HEK293 (cell line): ENCODE measurements around the gene MYT1.

ENCODE experiments used
- CTCF ChIA-PET: fragments of 350-600 bp; formaldehyde crosslinking; extraction: SDS; loops from one replicate; lab custom pipeline; 2021; ENCODE audit warnings: antibody characterized with exemption; lab: Yijun Ruan, JAX
- POLR2A ChIA-PET: fragments of 300-600 bp; formaldehyde crosslinking; extraction: SDS; loops from one replicate; lab custom pipeline; 2020; ENCODE audit warnings: antibody characterized with exemption, inconsistent platforms; lab: Yijun Ruan, JAX
- H3K27ac ChIP-seq: fragments of 200-500 bp; sonication (Bioruptor generic); 2 replicates; pipeline ENCODE4 v1.5.1; 2014; ENCODE audit warnings: low read depth, low read length, control low read depth, inconsistent platforms; ENCODE audit errors: extremely low read depth
- H3K36me3 ChIP-seq, 2 experiments: fragments of 200-500 bp in 1 of 2; sonication (Bioruptor generic) in 1 of 2; 1 replicate in 1 of 2; 2 replicates in 1 of 2; pipeline ENCODE4 v1.5.1; 2014 to 2017; ENCODE audit warnings: inconsistent platforms in 2 of 2, low read length in 2 of 2; ENCODE audit not compliant: control insufficient read depth in 2 of 2, insufficient read depth in 1 of 2
- H3K4me1 ChIP-seq: fragments of 200-500 bp; sonication (Bioruptor generic); 2 replicates; pipeline ENCODE4 v1.5.1; 2014; ENCODE audit warnings: mild to moderate bottlenecking, low read length, inconsistent platforms; ENCODE audit not compliant: control insufficient read depth, insufficient read depth
- H3K4me3 ChIP-seq: 2 replicates; pipeline ENCODE4 v1.5.1; 2011; ENCODE audit warnings: low read depth, mild to moderate bottlenecking, control low read depth, low read length, moderate library complexity
- H3K9me3 ChIP-seq: fragments of 200-500 bp; sonication (Bioruptor generic); 2 replicates; pipeline ENCODE4 v1.5.1; 2014; ENCODE audit warnings: low read depth, low read length, inconsistent platforms; ENCODE audit not compliant: control insufficient read depth, insufficient read depth
- BCL6B ChIP-seq: fragments of 450-650 bp; formaldehyde crosslinking; IDR thresholded peaks from 2 replicates; pipeline ENCODE4 v1.5.1; 2017; ENCODE audit warnings: missing biosample characterization, missing genetic modification characterization
- CTCF ChIP-seq: fragments of 450-650 bp; formaldehyde crosslinking; IDR thresholded peaks from 2 replicates; pipeline ENCODE4 v1.5.1; 2016; ENCODE audit warnings: missing biosample characterization, missing genetic modification characterization
- GLIS2 ChIP-seq: fragments of 450-650 bp; formaldehyde crosslinking; IDR thresholded peaks from 2 replicates; pipeline ENCODE4 v1.5.1; 2016; ENCODE audit warnings: missing biosample characterization, missing genetic modification characterization
- HOXA7 ChIP-seq: sonication (generic); formaldehyde crosslinking; IDR thresholded peaks from 2 replicates; pipeline ENCODE4 v1.8.1; 2022; ENCODE audit warnings: missing genetic modification reagents, borderline replicate concordance
- HOXC10 ChIP-seq: sonication (generic); formaldehyde crosslinking; IDR thresholded peaks from 2 replicates; pipeline ENCODE4 v1.8.1; 2023; ENCODE audit warnings: mild to moderate bottlenecking, missing genetic modification reagents
- KLF7 ChIP-seq: fragments of 450-650 bp; formaldehyde crosslinking; IDR thresholded peaks from 2 replicates; pipeline ENCODE4 v1.5.1; 2016; ENCODE audit warnings: missing biosample characterization, missing genetic modification characterization, borderline replicate concordance
- KLF9 ChIP-seq: fragments of 450-650 bp; formaldehyde crosslinking; IDR thresholded peaks from 2 replicates; pipeline ENCODE4 v1.5.1; 2016; ENCODE audit warnings: missing biosample characterization, missing genetic modification characterization, low read depth
- MYNN ChIP-seq: fragments of 450-650 bp; formaldehyde crosslinking; IDR thresholded peaks from 2 replicates; pipeline ENCODE4 v1.5.1; 2016; ENCODE audit warnings: missing biosample characterization, missing genetic modification characterization, borderline replicate concordance
- PRDM1 ChIP-seq: fragments of 450-650 bp; formaldehyde crosslinking; IDR thresholded peaks from 2 replicates; pipeline ENCODE4; 2016; ENCODE audit warnings: missing biosample characterization, missing genetic modification characterization
- PRDM10 ChIP-seq: fragments of 450-650 bp; formaldehyde crosslinking; IDR thresholded peaks from 2 replicates; pipeline ENCODE4 v1.5.1; 2016; ENCODE audit warnings: missing biosample characterization, missing genetic modification characterization
- ZFP3 ChIP-seq: fragments of 450-650 bp; formaldehyde crosslinking; IDR thresholded peaks from 2 replicates; pipeline ENCODE4 v1.5.1; 2016; ENCODE audit warnings: low read depth, missing biosample characterization, missing genetic modification characterization
- ZFP37 ChIP-seq: fragments of 450-650 bp; formaldehyde crosslinking; IDR thresholded peaks from 2 replicates; pipeline ENCODE4 v1.5.1; 2016; ENCODE audit warnings: missing biosample characterization, missing genetic modification characterization
- ZNF133 ChIP-seq: fragments of 450-650 bp; formaldehyde crosslinking; IDR thresholded peaks from 2 replicates; pipeline ENCODE4 v1.5.1; 2016; ENCODE audit warnings: missing biosample characterization, missing genetic modification characterization
- ZNF155 ChIP-seq: fragments of 450-650 bp; formaldehyde crosslinking; IDR thresholded peaks from 2 replicates; pipeline ENCODE4 v1.5.1; 2016; ENCODE audit warnings: missing biosample characterization, missing genetic modification characterization
- ZNF18 ChIP-seq: fragments of 450-650 bp; formaldehyde crosslinking; IDR thresholded peaks from 2 replicates; pipeline ENCODE4 v1.5.1; 2016; ENCODE audit warnings: missing biosample characterization, missing genetic modification characterization
- ZNF2 ChIP-seq: fragments of 450-650 bp; formaldehyde crosslinking; IDR thresholded peaks from 2 replicates; pipeline ENCODE4 v1.5.1; 2016; ENCODE audit warnings: missing biosample characterization, missing genetic modification characterization
- ZNF239 ChIP-seq: fragments of 450-650 bp; formaldehyde crosslinking; IDR thresholded peaks from 2 replicates; pipeline ENCODE4 v1.5.1; 2016; ENCODE audit warnings: missing biosample characterization, missing genetic modification characterization
- ZNF37A ChIP-seq: fragments of 450-650 bp; IDR thresholded peaks from 2 replicates; pipeline ENCODE4 v1.5.1; 2018; ENCODE audit warnings: missing biosample characterization, missing genetic modification characterization
- ZNF548 ChIP-seq: fragments of 450-650 bp; formaldehyde crosslinking; IDR thresholded peaks from 2 replicates; pipeline ENCODE4 v1.5.1; 2016; ENCODE audit warnings: missing biosample characterization, missing genetic modification characterization
- ZNF580 ChIP-seq: fragments of 450-650 bp; formaldehyde crosslinking; IDR thresholded peaks from 2 replicates; pipeline ENCODE4 v1.5.1; 2016; ENCODE audit warnings: missing biosample characterization, missing genetic modification characterization
- ZNF658 ChIP-seq: fragments of 450-650 bp; formaldehyde crosslinking; IDR thresholded peaks from 2 replicates; pipeline ENCODE4; 2016; ENCODE audit warnings: missing biosample characterization, missing genetic modification characterization
- ZNF776 ChIP-seq: fragments of 450-650 bp; formaldehyde crosslinking; IDR thresholded peaks from 2 replicates; pipeline ENCODE4 v1.5.0; 2017; ENCODE audit warnings: missing biosample characterization, missing genetic modification characterization, borderline replicate concordance
- ZNF843 ChIP-seq: fragments of 450-650 bp; formaldehyde crosslinking; IDR thresholded peaks from 2 replicates; pipeline ENCODE4 v1.5.1; 2016; ENCODE audit warnings: missing biosample characterization, missing genetic modification characterization

Gene MYT1

GRCh38 chr20:64269604-64270411 lies 105.6 kb downstream of the MYT1 start (continued):
- TF ChIP-seq HOXC10 (CRISPR knock-in tag) (no peak), CTCF (tag by site-specific recombination) (no peak), GLIS2 (tag by site-specific recombination) (peak; percentile 67), HOXA7 (CRISPR knock-in tag) (no peak), PRDM10 (tag by site-specific recombination) (no peak)

- Histone ChIP-seq H3K9me3 (no peaks in the 10 kb centered on the region), H3K4me1 (no peaks in the 10 kb centered on the region), H3K4me3 (no peak overlapping the region), H3K27ac (no peak overlapping the region), H3K36me3 (peaks cover under 1 to 41% of the 10 kb centered on the region in 2 experiments; a peak in 1 of 3 replicates)
- ChIA-PET CTCF (no interaction called here), POLR2A (interaction anchor here (0.5 kb wide), 1 partner anchor 76 kb away, joined by 7 read pairs; no protein-coding TSS in a partner anchor)
- TF ChIP-seq ZNF2 (tag by site-specific recombination) (no peak), KLF9 (tag by site-specific recombination) (no peak), ZNF37A (tag by site-specific recombination) (no peak), ZNF548 (no peak), ZNF843 (tag by site-specific recombination) (no peak), ZNF155 (tag by site-specific recombination) (no peak), ZFP37 (tag by site-specific recombination) (no peak), MYNN (tag by site-specific recombination) (no peak), ZFP3 (tag by site-specific recombination) (no peak), ZNF776 (tag by site-specific recombination) (no peak), PRDM1 (no peak), ZNF580 (tag by site-specific recombination) (no peak), ZNF18 (no peak), ZNF658 (no peak), BCL6B (no peak), KLF7 (tag by site-specific recombination) (no peak), ZNF239 (tag by site-specific recombination) (no peak), ZNF133 (tag by site-specific recombination) (no peak)
Measured at GRCh38 chr20:64271636-64272035, 107.4 kb downstream of the MYT1 start.
